Measurements from ENCODE around the gene GBGT1. TPM values are rescaled to one million over a fixed set of nuclear protein-coding genes. Genes with fewer than 3 reads are reported as not detected.

The GBGT1 gene
- total RNA-seq, 1 experiment from 2014 or later: not detected

- Histone ChIP-seq H3K27ac (ENCODE audit: low read length) (no peak overlapping the region), H3F3A (ENCODE audit: low read length, unreplicated experiment) (no peaks in the 10 kb centered on the region), H3K27me3 (ENCODE audit: low read length) (no peaks in the 10 kb centered on the region), H3K9ac (ENCODE audit: low read length) (no peak overlapping the region), H4K20me1 (ENCODE audit: low read length) (no peaks in the 10 kb centered on the region), H3K79me2 (ENCODE audit: low read length) (no peaks in the 10 kb centered on the region), H3K9me2 (replicated peaks; ENCODE audit: low read length) (no peaks in the 10 kb centered on the region), H3K4me2 (ENCODE audit: low read length) (no peak overlapping the region), H3K36me3 (ENCODE audit: low read depth, low read length) (no peaks in the 10 kb centered on the region), H3K4me1 (ENCODE audit: insufficient read depth, low read length) (0 out of 2 replicates have a peak, but pooled peaks cover 4% of the 10 kb centered on the region), H2AFZ (ENCODE audit: low read length) (no peak overlapping the region), H3K9me3 (ENCODE audit: low read length) (no peaks in the 10 kb centered on the region), H3K4me3 (ENCODE audit: low read length) (no peak overlapping the region)
- intact Hi-C loops (cut with micrococcal nuclease): loop anchor here (5.0 kb wide), 1 partner anchor 299 kb away; no protein-coding TSS in a partner anchor
- POLR2A ChIA-PET (ENCODE audit: unreplicated experiment): no interaction called here
- BruUV-seq (replicated peaks): no TSS peak
- TF ChIP-seq EZH2 (IDR thresholded peaks at IDR 0.05; ENCODE audit: low read length, unreplicated experiment): no peak
- peak; percentile 48 for TF ChIP-seq CTCF (conservative IDR thresholded peaks at IDR 0.05; ENCODE audit: low read depth, low read length)
- CTCF ChIA-PET: interaction anchor here (0.6 to 1.1 kb wide), 3 partner anchors 140 to 298 kb away, joined by 3 to 9 read pairs (median 7); no protein-coding TSS in a partner anchor
- ATAC-seq (peak; percentile 36; the same call in 1 of the 2 replicates), DNase-seq (peak; percentile 48)
These were observed 24.5 kb upstream of the GBGT1 start for GRCh38 chr9:133188006-133188842.

- ATAC-seq (no peak), DNase-seq (no peak)
- Histone ChIP-seq H3K9ac (ENCODE audit: low read length) (no peak overlapping the region), H4K20me1 (ENCODE audit: low read length) (no peaks in the 10 kb centered on the region), H3K27ac (ENCODE audit: low read length) (no peak overlapping the region), H3K4me1 (ENCODE audit: insufficient read depth, low read length) (0 out of 2 replicates have a peak, but pooled peaks cover 4% of the 10 kb centered on the region), H3K4me2 (ENCODE audit: low read length) (no peak overlapping the region), H3F3A (ENCODE audit: low read length, unreplicated experiment) (no peaks in the 10 kb centered on the region), H3K36me3 (ENCODE audit: low read depth, low read length) (no peaks in the 10 kb centered on the region), H3K79me2 (ENCODE audit: low read length) (no peaks in the 10 kb centered on the region), H3K4me3 (ENCODE audit: low read length) (no peak overlapping the region), H2AFZ (ENCODE audit: low read length) (no peak overlapping the region), H3K27me3 (ENCODE audit: low read length) (no peaks in the 10 kb centered on the region), H3K9me2 (replicated peaks; ENCODE audit: low read length) (no peaks in the 10 kb centered on the region), H3K9me3 (ENCODE audit: low read length) (no peaks in the 10 kb centered on the region)
- ChIA-PET POLR2A (ENCODE audit: unreplicated experiment) (no interaction called here), CTCF (interaction anchor here (1.1 kb wide), 1 partner anchor 143 kb away, joined by 9 read pairs; no protein-coding TSS in a partner anchor)
- BruUV-seq (replicated peaks): no TSS peak
- TF ChIP-seq CTCF (conservative IDR thresholded peaks at IDR 0.05; ENCODE audit: low read depth, low read length) (no peak), EZH2 (IDR thresholded peaks at IDR 0.05; ENCODE audit: low read length, unreplicated experiment) (no peak), EZH2phosphoT487 (IDR thresholded peaks at IDR 0.05; ENCODE audit: borderline replicate concordance, low read length) (no peak)
- intact Hi-C loops (cut with micrococcal nuclease): loop anchor here (5.0 kb wide), 1 partner anchor 300 kb away; no protein-coding TSS in a partner anchor
These were observed 23.9 kb upstream of the GBGT1 start for GRCh38 chr9:133187561-133188005.
